ENCODE data around the gene MAPT. TPM values are rescaled to one million over a fixed set of nuclear protein-coding genes. Genes with fewer than 3 reads are reported as not detected.

The MAPT gene
- total RNA-seq, 1 donor from 2014 or later = 2.4 TPM

- Histone ChIP-seq H3K79me2 (ENCODE audit: low read depth) (no peaks in the 10 kb centered on the region), H3K36me3 (no peaks in the 10 kb centered on the region)
- peaks cover 7% of the 10 kb centered on the region for H3K27me3 Mint-ChIP-seq (ENCODE audit: insufficient read depth, low read depth)
Observed at GRCh38 chr17:45847747-45848146, 46.6 kb upstream of the MAPT start.

GRCh38 chr17:45848405-45848804, 45.9 kb upstream of the MAPT start:
- Histone ChIP-seq H3K27me3 (no peaks in the 10 kb centered on the region), H3K4me2 (no peak overlapping the region), H3F3A (ENCODE audit: low read depth) (no peaks in the 10 kb centered on the region), H3K9me3 (ENCODE audit: low read depth) (no peaks in the 10 kb centered on the region), H3K79me2 (ENCODE audit: low read depth) (no peaks in the 10 kb centered on the region), H4K20me1 (ENCODE audit: low read depth) (no peaks in the 10 kb centered on the region), H3K36me3 (no peaks in the 10 kb centered on the region), H3K4me3 (no peak overlapping the region), H2AFZ (replicated peaks) (no peak overlapping the region), H3K27ac (no peak overlapping the region), H3K4me1 (no peaks in the 10 kb centered on the region), H3K9ac (no peak overlapping the region)
- Mint-ChIP-seq H3K36me3 (no peaks in the 10 kb centered on the region), H3K27me3 (ENCODE audit: insufficient read depth, low read depth) (peaks cover 7% of the 10 kb centered on the region), H3K9me3 (peaks cover 2% of the 10 kb centered on the region), H3K4me3 (no peak overlapping the region), H3K27ac (no peak overlapping the region), H3K4me1 (no peaks in the 10 kb centered on the region)
- DNase-seq (ENCODE audit: low spot score) = no peak
- TF ChIP-seq EZH2phosphoT487 (IDR thresholded peaks at IDR 0.05) (no peak), CTCF (IDR thresholded peaks at IDR 0.05) (no peak), EZH2 (IDR thresholded peaks at IDR 0.05) (no peak)

More at GRCh38 chr17:45847747-45848146, 46.6 kb upstream of the MAPT start:
- no peak overlapping the region for H2AFZ ChIP-seq (replicated peaks)
- H3K27ac ChIP-seq = no peak overlapping the region
- H3F3A ChIP-seq (ENCODE audit: low read depth) = no peaks in the 10 kb centered on the region
- no peaks in the 10 kb centered on the region for H3K4me1 Mint-ChIP-seq
- no peaks in the 10 kb centered on the region for H3K27me3 ChIP-seq
- H3K4me2 ChIP-seq = no peak overlapping the region
- H3K4me1 ChIP-seq = no peaks in the 10 kb centered on the region
- H3K4me3 ChIP-seq = no peak overlapping the region
- no peaks in the 10 kb centered on the region for H4K20me1 ChIP-seq (ENCODE audit: low read depth)
- TF ChIP-seq CTCF (IDR thresholded peaks at IDR 0.05) (no peak), EZH2phosphoT487 (IDR thresholded peaks at IDR 0.05) (no peak), EZH2 (IDR thresholded peaks at IDR 0.05) (no peak)
- H3K9me3 ChIP-seq (ENCODE audit: low read depth) = no peaks in the 10 kb centered on the region
- peak overlapping the region; percentile 64 for H3K4me3 Mint-ChIP-seq
- H3K9ac ChIP-seq = no peak overlapping the region
- DNase-seq (ENCODE audit: low spot score) = no peak
- H3K9me3 Mint-ChIP-seq = peaks cover 2% of the 10 kb centered on the region
- H3K36me3 Mint-ChIP-seq = no peaks in the 10 kb centered on the region
- no peak overlapping the region for H3K27ac Mint-ChIP-seq

- Mint-ChIP-seq H3K4me3 (no peak overlapping the region), H3K9me3 (peaks cover 2% of the 10 kb centered on the region), H3K27me3 (ENCODE audit: insufficient read depth, low read depth) (peaks cover 7% of the 10 kb centered on the region), H3K4me1 (no peaks in the 10 kb centered on the region), H3K36me3 (no peaks in the 10 kb centered on the region), H3K27ac (no peak overlapping the region)
- Histone ChIP-seq H3K27ac (no peak overlapping the region), H2AFZ (replicated peaks) (no peak overlapping the region), H3K4me3 (no peak overlapping the region), H4K20me1 (ENCODE audit: low read depth) (no peaks in the 10 kb centered on the region), H3K4me1 (no peaks in the 10 kb centered on the region), H3K9ac (no peak overlapping the region), H3F3A (ENCODE audit: low read depth) (no peaks in the 10 kb centered on the region), H3K36me3 (no peaks in the 10 kb centered on the region), H3K79me2 (ENCODE audit: low read depth) (no peaks in the 10 kb centered on the region), H3K27me3 (no peaks in the 10 kb centered on the region), H3K9me3 (ENCODE audit: low read depth) (no peaks in the 10 kb centered on the region), H3K4me2 (no peak overlapping the region)
- no peak for DNase-seq (ENCODE audit: low spot score)
- TF ChIP-seq EZH2 (IDR thresholded peaks at IDR 0.05) (no peak), EZH2phosphoT487 (IDR thresholded peaks at IDR 0.05) (no peak), CTCF (IDR thresholded peaks at IDR 0.05) (no peak)
Observed at GRCh38 chr17:45848868-45849535, 45.4 kb upstream of the MAPT start.
